Astrocyte (in vitro differentiated cells and primary cell): Measurements from ENCODE around the gene TP73.

ENCODE experiments used
- CTCF ChIP-seq: IDR thresholded peaks from 2 replicates; pipeline ENCODE4 v1.5.1; 2011; ENCODE audit warnings: low read depth, mild to moderate bottlenecking, inconsistent platforms, low read length, moderate library complexity; ENCODE audit not compliant: insufficient read depth
- EZH2 ChIP-seq: IDR thresholded peaks from 2 replicates; pipeline ENCODE4 v1.6.1; 2012; ENCODE audit warnings: mild to moderate bottlenecking, low read length, inconsistent platforms; ENCODE audit not compliant: insufficient read depth

- TF ChIP-seq CTCF (no peak), EZH2 (no peak)
These were observed 36.2 kb downstream of the TP73 start for GRCh38 chr1:3688356-3689137.
